GM12878 (cell line): Measurements from ENCODE around the gene NAGA. TPM values are rescaled to one million over a fixed set of nuclear protein-coding genes. Genes with fewer than 3 reads are reported as not detected.

ENCODE experiments used
- CHD2 ChIP-seq: IDR thresholded peaks from 2 replicates; pipeline ENCODE4 v1.6.1; 2011; ENCODE audit warnings: low read depth, low read length, improper control_type of control experiment, borderline replicate concordance
- EGR1 ChIP-seq, 2 experiments: IDR thresholded peaks; 1 replicate in 1 of 2; 2 replicates in 1 of 2; pipeline ENCODE4 v1.6.1; 2011 to 2012; ENCODE audit warnings: low read depth in 2 of 2, low read length in 2 of 2, borderline replicate concordance in 1 of 2, mild to moderate bottlenecking in 1 of 2, moderate library complexity in 1 of 2
- IRF4 ChIP-seq: IDR thresholded peaks from 2 replicates; pipeline ENCODE4 v1.6.1; 2011; ENCODE audit warnings: low read depth, low read length
- MEF2B ChIP-seq: fragments of 450-650 bp; IDR thresholded peaks from 2 replicates; pipeline ENCODE4 v1.6.1; 2018; ENCODE audit warnings: mild to moderate bottlenecking, moderate library complexity; ENCODE audit not compliant: partially characterized antibody, poor library complexity, severe bottlenecking
- NFYB ChIP-seq: IDR thresholded peaks from 2 replicates; pipeline ENCODE4 v1.6.1; 2011; ENCODE audit warnings: low read depth, mild to moderate bottlenecking, low read length, improper control_type of control experiment, moderate library complexity; ENCODE audit not compliant: insufficient read depth
- NRF1 ChIP-seq: conservative IDR thresholded peaks from 2 replicates; pipeline ENCODE4 v1.6.1; 2011; ENCODE audit warnings: mild to moderate bottlenecking, low read depth, low read length, improper control_type of control experiment
- RB1 ChIP-seq: fragments of 450-650 bp; formaldehyde crosslinking; IDR thresholded peaks from 2 replicates; pipeline ENCODE4 v1.6.1; 2017; ENCODE audit warnings: mild to moderate bottlenecking, borderline replicate concordance
- SIN3A ChIP-seq: IDR thresholded peaks from 2 replicates; pipeline ENCODE4 v1.6.1; 2012; ENCODE audit warnings: low read depth, low read length, improper control_type of control experiment
- SREBF2 ChIP-seq: IDR thresholded peaks from 2 replicates; pipeline ENCODE4 v1.6.1; 2012; ENCODE audit warnings: mild to moderate bottlenecking, low read length
- TCF3 ChIP-seq: IDR thresholded peaks from 2 replicates; pipeline ENCODE4 v1.6.1; 2012; ENCODE audit warnings: low read depth, mild to moderate bottlenecking, low read length, borderline replicate concordance; ENCODE audit not compliant: insufficient read depth
- ZNF274 ChIP-seq: IDR thresholded peaks from one replicate; pipeline ENCODE4 v1.8.0; 2011; ENCODE audit not compliant: insufficient read length, insufficient read depth
- polyA plus RNA-seq, 11 experiments: library from polyadenylated mRNA; depleted of rRNA in 4 of 11; unstranded in 6 of 11; stranded (reverse) in 5 of 11; fragments of >200 nt; fragmentation: Nextera tagmentation in 4 of 11; fragmentation: Illumina TruSeq in 1 of 11; extraction: Ambion mirVana in 4 of 11; extraction: Trizol in 1 of 11; gene quantifications; 1 replicate in 1 of 11; 2 replicates in 10 of 11; pipeline versions ENCODE4 v1.2.1 to v1.2.3, GENCODE V29; 2011 to 2016; ENCODE audit warnings: inconsistent platforms in 2 of 11, missing spikeins in 2 of 11, low read depth in 1 of 11
- total RNA-seq, 4 experiments: library from RNA; depleted of rRNA in 3 of 4; stranded (reverse); fragments of >200 nt in 3 of 4; fragmentation: Illumina TruSeq in 1 of 4; extraction: Trizol in 1 of 4; gene quantifications; 2 replicates each; pipeline versions ENCODE4 v1.2.1 to v1.2.3, GENCODE V29; 2013 to 2021
- TF ChIP-seq, protein P1 (sequence below): fragments of 450-650 bp; IDR thresholded peaks from 2 replicates; pipeline ENCODE4 v1.6.1; 2017; ENCODE audit warnings: mild to moderate bottlenecking, moderate library complexity
- TF ChIP-seq, protein P2 (sequence below): fragments of 450-650 bp; IDR thresholded peaks from 2 replicates; pipeline ENCODE4 v1.6.1; 2017; ENCODE audit warnings: low read depth, mild to moderate bottlenecking, moderate library complexity
- TF ChIP-seq, protein P3 (sequence below): fragments of 150-350 bp; IDR thresholded peaks from 2 replicates; pipeline ENCODE4 v1.6.1; 2014; ENCODE audit warnings: mild to moderate bottlenecking, low read depth, low read length
- TF ChIP-seq, protein P4 (sequence below): fragments of 450-650 bp; conservative IDR thresholded peaks from 2 replicates; pipeline ENCODE4 v1.6.1; 2017; ENCODE audit warnings: mild to moderate bottlenecking, moderate library complexity

NAGA gene
- total and polyA plus RNA-seq, 10 of the 15 experiments (the other 5 are each of a cell fraction or from before 2014, with no cell fraction given): 9.3 to 46.0 (median 33.2) TPM

DNA sequence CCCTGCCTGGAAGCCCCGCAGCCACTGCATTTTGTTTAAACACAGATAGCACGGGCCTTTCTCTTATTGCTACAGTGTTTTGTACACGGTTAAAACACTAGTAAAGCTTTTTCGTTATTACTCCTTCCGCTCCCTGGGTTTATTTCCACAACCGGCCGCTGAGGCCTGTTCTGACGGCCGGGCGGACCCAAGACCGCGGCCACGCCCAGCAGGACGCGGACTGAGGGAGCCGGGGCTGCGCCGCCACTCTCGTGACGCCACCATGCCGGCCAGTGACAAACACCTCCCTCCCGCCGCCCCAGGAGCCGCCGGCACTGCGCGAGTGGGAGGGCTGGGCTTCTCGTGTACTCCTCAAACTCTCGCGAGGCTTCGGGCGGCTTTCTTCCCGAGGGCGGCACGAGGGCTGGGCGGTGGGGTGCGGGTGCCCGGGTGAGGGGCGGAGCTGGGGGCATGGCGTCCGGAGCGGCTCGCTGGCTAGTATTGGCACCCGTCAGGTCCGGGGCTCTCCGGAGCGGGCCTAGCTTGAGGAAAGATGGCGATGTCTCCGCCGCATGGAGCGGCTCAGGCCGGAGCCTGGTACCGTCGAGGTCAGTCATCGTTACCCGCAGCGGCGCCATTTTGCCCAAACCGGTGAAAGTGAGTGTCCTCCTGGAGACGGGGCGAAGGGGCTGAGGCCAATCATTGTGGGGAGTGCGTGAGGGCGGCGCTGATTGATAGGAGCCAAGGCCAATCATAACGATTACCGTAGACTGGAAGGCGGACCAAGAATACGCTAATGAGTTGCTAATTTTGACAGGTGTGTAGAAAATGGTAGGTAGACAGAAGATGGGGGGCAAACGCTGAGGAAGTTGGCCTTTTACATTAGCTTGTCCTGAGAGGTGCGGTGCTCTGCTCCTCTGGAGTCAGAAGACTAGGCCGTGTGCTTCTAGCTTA is 9.0 kb upstream of the NAGA start, which contains the start of gene SMDT1 (continued):
- TF ChIP-seq, protein P1, sequence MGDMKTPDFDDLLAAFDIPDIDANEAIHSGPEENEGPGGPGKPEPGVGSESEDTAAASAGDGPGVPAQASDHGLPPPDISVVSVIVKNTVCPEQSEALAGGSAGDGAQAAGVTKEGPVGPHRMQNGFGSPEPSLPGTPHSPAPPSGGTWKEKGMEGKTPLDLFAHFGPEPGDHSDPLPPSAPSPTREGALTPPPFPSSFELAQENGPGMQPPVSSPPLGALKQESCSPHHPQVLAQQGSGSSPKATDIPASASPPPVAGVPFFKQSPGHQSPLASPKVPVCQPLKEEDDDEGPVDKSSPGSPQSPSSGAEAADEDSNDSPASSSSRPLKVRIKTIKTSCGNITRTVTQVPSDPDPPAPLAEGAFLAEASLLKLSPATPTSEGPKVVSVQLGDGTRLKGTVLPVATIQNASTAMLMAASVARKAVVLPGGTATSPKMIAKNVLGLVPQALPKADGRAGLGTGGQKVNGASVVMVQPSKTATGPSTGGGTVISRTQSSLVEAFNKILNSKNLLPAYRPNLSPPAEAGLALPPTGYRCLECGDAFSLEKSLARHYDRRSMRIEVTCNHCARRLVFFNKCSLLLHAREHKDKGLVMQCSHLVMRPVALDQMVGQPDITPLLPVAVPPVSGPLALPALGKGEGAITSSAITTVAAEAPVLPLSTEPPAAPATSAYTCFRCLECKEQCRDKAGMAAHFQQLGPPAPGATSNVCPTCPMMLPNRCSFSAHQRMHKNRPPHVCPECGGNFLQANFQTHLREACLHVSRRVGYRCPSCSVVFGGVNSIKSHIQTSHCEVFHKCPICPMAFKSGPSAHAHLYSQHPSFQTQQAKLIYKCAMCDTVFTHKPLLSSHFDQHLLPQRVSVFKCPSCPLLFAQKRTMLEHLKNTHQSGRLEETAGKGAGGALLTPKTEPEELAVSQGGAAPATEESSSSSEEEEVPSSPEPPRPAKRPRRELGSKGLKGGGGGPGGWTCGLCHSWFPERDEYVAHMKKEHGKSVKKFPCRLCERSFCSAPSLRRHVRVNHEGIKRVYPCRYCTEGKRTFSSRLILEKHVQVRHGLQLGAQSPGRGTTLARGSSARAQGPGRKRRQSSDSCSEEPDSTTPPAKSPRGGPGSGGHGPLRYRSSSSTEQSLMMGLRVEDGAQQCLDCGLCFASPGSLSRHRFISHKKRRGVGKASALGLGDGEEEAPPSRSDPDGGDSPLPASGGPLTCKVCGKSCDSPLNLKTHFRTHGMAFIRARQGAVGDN: peak; percentile 97
- TF ChIP-seq, protein P2, sequence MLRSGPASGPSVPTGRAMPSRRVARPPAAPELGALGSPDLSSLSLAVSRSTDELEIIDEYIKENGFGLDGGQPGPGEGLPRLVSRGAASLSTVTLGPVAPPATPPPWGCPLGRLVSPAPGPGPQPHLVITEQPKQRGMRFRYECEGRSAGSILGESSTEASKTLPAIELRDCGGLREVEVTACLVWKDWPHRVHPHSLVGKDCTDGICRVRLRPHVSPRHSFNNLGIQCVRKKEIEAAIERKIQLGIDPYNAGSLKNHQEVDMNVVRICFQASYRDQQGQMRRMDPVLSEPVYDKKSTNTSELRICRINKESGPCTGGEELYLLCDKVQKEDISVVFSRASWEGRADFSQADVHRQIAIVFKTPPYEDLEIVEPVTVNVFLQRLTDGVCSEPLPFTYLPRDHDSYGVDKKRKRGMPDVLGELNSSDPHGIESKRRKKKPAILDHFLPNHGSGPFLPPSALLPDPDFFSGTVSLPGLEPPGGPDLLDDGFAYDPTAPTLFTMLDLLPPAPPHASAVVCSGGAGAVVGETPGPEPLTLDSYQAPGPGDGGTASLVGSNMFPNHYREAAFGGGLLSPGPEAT: peak; percentile 62
- TF ChIP-seq SIN3A (0 out of 2 replicates have a peak, but pooled peaks have one; percentile 57), EGR1 (IDR thresholded peaks at IDR 0.05; ENCODE audit: borderline replicate concordance in 1 of 2, low read depth in 2 of 2, low read length in 2 of 2) (0 out of 3 replicates have a peak, but pooled peaks of 1 of the 2 experiments have one; percentile 53), NFYB (peak; percentile 98), IRF4 (no peak), ZNF274 (no peak), CHD2 (peak; percentile 98), RB1 (peak; percentile 58; the same call in 1 of the 2 replicates), TCF3 (no peak), NRF1 (0 out of 2 replicates have a peak, but pooled peaks have one; percentile 16), MEF2B (peak; percentile 71), SREBF2 (no peak)
- TF ChIP-seq, protein P3, sequence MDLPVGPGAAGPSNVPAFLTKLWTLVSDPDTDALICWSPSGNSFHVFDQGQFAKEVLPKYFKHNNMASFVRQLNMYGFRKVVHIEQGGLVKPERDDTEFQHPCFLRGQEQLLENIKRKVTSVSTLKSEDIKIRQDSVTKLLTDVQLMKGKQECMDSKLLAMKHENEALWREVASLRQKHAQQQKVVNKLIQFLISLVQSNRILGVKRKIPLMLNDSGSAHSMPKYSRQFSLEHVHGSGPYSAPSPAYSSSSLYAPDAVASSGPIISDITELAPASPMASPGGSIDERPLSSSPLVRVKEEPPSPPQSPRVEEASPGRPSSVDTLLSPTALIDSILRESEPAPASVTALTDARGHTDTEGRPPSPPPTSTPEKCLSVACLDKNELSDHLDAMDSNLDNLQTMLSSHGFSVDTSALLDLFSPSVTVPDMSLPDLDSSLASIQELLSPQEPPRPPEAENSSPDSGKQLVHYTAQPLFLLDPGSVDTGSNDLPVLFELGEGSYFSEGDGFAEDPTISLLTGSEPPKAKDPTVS: no peak
- TF ChIP-seq, protein P4, sequence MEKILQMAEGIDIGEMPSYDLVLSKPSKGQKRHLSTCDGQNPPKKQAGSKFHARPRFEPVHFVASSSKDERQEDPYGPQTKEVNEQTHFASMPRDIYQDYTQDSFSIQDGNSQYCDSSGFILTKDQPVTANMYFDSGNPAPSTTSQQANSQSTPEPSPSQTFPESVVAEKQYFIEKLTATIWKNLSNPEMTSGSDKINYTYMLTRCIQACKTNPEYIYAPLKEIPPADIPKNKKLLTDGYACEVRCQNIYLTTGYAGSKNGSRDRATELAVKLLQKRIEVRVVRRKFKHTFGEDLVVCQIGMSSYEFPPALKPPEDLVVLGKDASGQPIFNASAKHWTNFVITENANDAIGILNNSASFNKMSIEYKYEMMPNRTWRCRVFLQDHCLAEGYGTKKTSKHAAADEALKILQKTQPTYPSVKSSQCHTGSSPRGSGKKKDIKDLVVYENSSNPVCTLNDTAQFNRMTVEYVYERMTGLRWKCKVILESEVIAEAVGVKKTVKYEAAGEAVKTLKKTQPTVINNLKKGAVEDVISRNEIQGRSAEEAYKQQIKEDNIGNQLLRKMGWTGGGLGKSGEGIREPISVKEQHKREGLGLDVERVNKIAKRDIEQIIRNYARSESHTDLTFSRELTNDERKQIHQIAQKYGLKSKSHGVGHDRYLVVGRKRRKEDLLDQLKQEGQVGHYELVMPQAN: no peak; the same call in 1 of the 2 replicates
